ENCODE results near the gene ATP6V0A4.
"Not testable (repeated sequence)": the region's sequence is repeated elsewhere in the genome, so short reads cannot be mapped to it uniquely, and the experiment has no call there.

The ATP6V0A4 gene

GRCh38 chr7:138814816-138815332 is 16.9 kb upstream of the ATP6V0A4 start:
- no peaks in the 10 kb centered on the region for H3K27me3 ChIP-seq
- no peak for DNase-seq
- H3K36me3 ChIP-seq, result no peaks in the 10 kb centered on the region
- no peaks in the 10 kb centered on the region for H3K9me3 ChIP-seq
- no peaks in the 10 kb centered on the region for H3K4me1 ChIP-seq
- H3K4me3 ChIP-seq (ENCODE audit: low read depth, low read length), result no peak overlapping the region
- no peak for TF ChIP-seq CTCF (IDR thresholded peaks at IDR 0.05; ENCODE audit: low read depth, low read length)

GRCh38 chr7:138813945-138814344 is 15.9 kb upstream of the ATP6V0A4 start:
- H3K4me1 ChIP-seq, result no peaks in the 10 kb centered on the region

DNA sequence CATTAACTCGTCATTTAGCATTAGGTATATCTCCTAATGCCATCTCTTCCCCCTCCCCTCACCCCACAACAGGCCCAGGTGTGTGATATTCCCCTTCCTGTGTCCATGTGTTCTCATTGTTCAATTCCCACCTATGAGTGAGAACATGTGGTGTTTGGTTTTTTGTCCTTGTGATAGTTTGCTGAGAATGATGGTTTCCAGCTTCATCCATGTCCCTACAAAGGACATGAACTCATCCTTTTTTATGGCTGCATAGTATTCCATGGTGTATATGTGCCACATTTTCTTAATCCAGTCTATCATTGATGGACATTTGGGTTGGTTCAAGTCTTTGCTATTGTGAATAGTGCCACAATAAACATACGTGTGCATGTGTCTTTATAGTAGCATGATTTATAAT is 13.3 kb upstream of the ATP6V0A4 start:
- H3K9me3 ChIP-seq; H3K4me3 ChIP-seq (ENCODE audit: low read depth, low read length); H3K4me1 ChIP-seq; H3K27me3 ChIP-seq; H3K36me3 ChIP-seq; DNase-seq: not testable (repeated sequence)

More at GRCh38 chr7:138813945-138814344, 15.9 kb upstream of the ATP6V0A4 start:
- no peak for DNase-seq
- no peaks in the 10 kb centered on the region for H3K27me3 ChIP-seq
- H3K9me3 ChIP-seq, result no peaks in the 10 kb centered on the region
- TF ChIP-seq CTCF (IDR thresholded peaks at IDR 0.05; ENCODE audit: low read depth, low read length), result no peak
- no peak overlapping the region for H3K4me3 ChIP-seq (ENCODE audit: low read depth, low read length)
- H3K36me3 ChIP-seq, result no peaks in the 10 kb centered on the region

GRCh38 chr7:138809346-138809745 is 11.3 kb upstream of the ATP6V0A4 start:
- Histone ChIP-seq H3K27me3 (no peaks in the 10 kb centered on the region), H3K4me1 (no peaks in the 10 kb centered on the region), H3K9me3 (no peaks in the 10 kb centered on the region), H3K4me3 (ENCODE audit: low read depth, low read length) (no peak overlapping the region), H3K36me3 (no peaks in the 10 kb centered on the region)
- no peak for TF ChIP-seq CTCF (IDR thresholded peaks at IDR 0.05; ENCODE audit: low read depth, low read length)
- no peak for DNase-seq

- Histone ChIP-seq H3K4me1 (no peaks in the 10 kb centered on the region), H3K4me3 (ENCODE audit: low read depth, low read length) (no peak overlapping the region), H3K9me3 (no peaks in the 10 kb centered on the region), H3K36me3 (no peaks in the 10 kb centered on the region), H3K27me3 (no peaks in the 10 kb centered on the region)
- TF ChIP-seq CTCF (IDR thresholded peaks at IDR 0.05; ENCODE audit: low read depth, low read length), result no peak
- no peak for DNase-seq
These were observed 6.6 kb upstream of the ATP6V0A4 start for GRCh38 chr7:138804618-138805017.

GRCh38 chr7:138802706-138803105 is 4.7 kb upstream of the ATP6V0A4 start:
- no peak for DNase-seq
- Histone ChIP-seq H3K36me3 (no peaks in the 10 kb centered on the region), H3K9me3 (no peaks in the 10 kb centered on the region), H3K4me1 (no peaks in the 10 kb centered on the region), H3K4me3 (ENCODE audit: low read depth, low read length) (no peak overlapping the region), H3K27me3 (no peaks in the 10 kb centered on the region)
- no peak for TF ChIP-seq CTCF (IDR thresholded peaks at IDR 0.05; ENCODE audit: low read depth, low read length)

- no peak overlapping the region for H3K4me3 ChIP-seq (ENCODE audit: low read depth, low read length)
These were observed 3.3 kb upstream of the ATP6V0A4 start for GRCh38 chr7:138801256-138801655.

More at GRCh38 chr7:138801256-138801655, 3.3 kb upstream of the ATP6V0A4 start:
- Histone ChIP-seq H3K27me3 (no peaks in the 10 kb centered on the region), H3K9me3 (no peaks in the 10 kb centered on the region), H3K4me1 (no peaks in the 10 kb centered on the region), H3K36me3 (no peaks in the 10 kb centered on the region)
- DNase-seq, result no peak
- no peak for TF ChIP-seq CTCF (IDR thresholded peaks at IDR 0.05; ENCODE audit: low read depth, low read length)

Data from BE2C (cell line).